Liver (tissue), 9 donors: ENCODE data around the gene FUCA1. TPM values are rescaled to one million over a fixed set of nuclear protein-coding genes. Genes with fewer than 3 reads are reported as not detected.

Source experiments
- DNase-seq: peaks from one replicate; pipeline ENCODE4 v3.0.0-alpha.2; 2017; ENCODE audit warnings: low spot score
- H3K27ac ChIP-seq, 2 donors: one replicate each; pipeline ENCODE4 v1.7.0; 2013; ENCODE audit warnings: inconsistent platforms in 2 of 2, low read length in 2 of 2, control low read depth in 1 of 2, low read depth in 1 of 2, mild to moderate bottlenecking in 1 of 2
- H3K27me3 ChIP-seq, 4 donors: one replicate each; pipeline versions ENCODE4 v1.6.1 to v1.7.0; 2013; ENCODE audit warnings: low read length in 3 of 4, inconsistent platforms in 1 of 4, mild to moderate bottlenecking in 1 of 4, moderate library complexity in 1 of 4; ENCODE audit not compliant: control insufficient read depth in 4 of 4, insufficient read depth in 4 of 4
- H3K36me3 ChIP-seq, 4 donors: one replicate each; pipeline versions ENCODE4 v1.6.1 to v1.7.0; 2013; ENCODE audit warnings: low read length in 3 of 4, mild to moderate bottlenecking in 3 of 4, low read depth in 1 of 4, moderate library complexity in 1 of 4; ENCODE audit not compliant: control insufficient read depth in 4 of 4, insufficient read depth in 3 of 4
- H3K4me1 ChIP-seq, 4 donors: one replicate each; pipeline versions ENCODE4 v1.6.1 to v1.7.0; 2013; ENCODE audit warnings: low read length in 3 of 4, mild to moderate bottlenecking in 3 of 4, moderate library complexity in 1 of 4; ENCODE audit not compliant: control insufficient read depth in 4 of 4, insufficient read depth in 4 of 4
- H3K4me3 ChIP-seq, 3 donors: one replicate each; pipeline versions ENCODE4 v1.6.1 to v1.7.0; 2013; ENCODE audit warnings: low read length in 3 of 3, control low read depth in 1 of 3, low read depth in 1 of 3, mild to moderate bottlenecking in 1 of 3
- H3K9ac ChIP-seq, 2 donors: one replicate each; pipeline ENCODE4 v1.7.0; 2013; ENCODE audit warnings: low read length in 2 of 2, mild to moderate bottlenecking in 2 of 2, moderate library complexity in 2 of 2, control low read depth in 1 of 2, low read depth in 1 of 2
- H3K9me3 ChIP-seq, 4 donors: one replicate each; pipeline versions ENCODE4 v1.6.1 to v1.7.0; 2013; ENCODE audit warnings: low read length in 3 of 4; ENCODE audit not compliant: control insufficient read depth in 4 of 4
- EGR1 ChIP-seq, 2 donors: IDR thresholded peaks; 2 replicates each; pipeline ENCODE4 v1.6.1; 2016 to 2018; ENCODE audit warnings: antibody characterized with exemption in 2 of 2, low read depth in 2 of 2
- FOXA1 ChIP-seq: IDR thresholded peaks from 2 replicates; pipeline ENCODE4 v1.6.1; 2016; ENCODE audit warnings: antibody characterized with exemption
- FOXA2 ChIP-seq: IDR thresholded peaks from 2 replicates; pipeline ENCODE4 v1.6.1; 2016; ENCODE audit warnings: antibody characterized with exemption
- GABPA ChIP-seq, 2 donors: IDR thresholded peaks in 1 of 2; conservative IDR thresholded peaks in 1 of 2; 2 replicates each; pipeline ENCODE4 v1.6.1; 2016; ENCODE audit warnings: antibody characterized with exemption in 2 of 2, mild to moderate bottlenecking in 1 of 2, moderate library complexity in 1 of 2
- HNF4A ChIP-seq, 2 donors: conservative IDR thresholded peaks; 2 replicates each; pipeline ENCODE4 v1.6.1; 2016; ENCODE audit warnings: antibody characterized with exemption in 2 of 2, mild to moderate bottlenecking in 2 of 2
- HNF4G ChIP-seq: IDR thresholded peaks from 2 replicates; pipeline ENCODE4 v1.6.1; 2016; ENCODE audit warnings: antibody characterized with exemption
- JUND ChIP-seq, 2 donors: IDR thresholded peaks; 2 replicates each; pipeline ENCODE4 v1.6.1; 2016; ENCODE audit warnings: antibody characterized with exemption in 2 of 2
- NR2F2 ChIP-seq: IDR thresholded peaks from 2 replicates; pipeline ENCODE4 v1.6.1; 2016; ENCODE audit warnings: antibody characterized with exemption
- RAD21 ChIP-seq, 2 donors: IDR thresholded peaks; 2 replicates each; pipeline ENCODE4 v1.6.1; 2016; ENCODE audit warnings: antibody characterized with exemption in 2 of 2, mild to moderate bottlenecking in 2 of 2
- RXRA ChIP-seq, 2 donors: IDR thresholded peaks; 2 replicates each; pipeline ENCODE4 v1.6.1; 2017 to 2018; ENCODE audit warnings: antibody characterized with exemption in 2 of 2, mild to moderate bottlenecking in 1 of 2
- SP1 ChIP-seq: IDR thresholded peaks from 2 replicates; pipeline ENCODE4 v1.6.1; 2018; ENCODE audit warnings: antibody characterized with exemption, mild to moderate bottlenecking
- TAF1 ChIP-seq: conservative IDR thresholded peaks from 2 replicates; pipeline ENCODE4 v1.6.1; 2016; ENCODE audit warnings: antibody characterized with exemption, mild to moderate bottlenecking
- YY1 ChIP-seq: IDR thresholded peaks from 2 replicates; pipeline ENCODE4 v1.6.1; 2016; ENCODE audit warnings: antibody characterized with exemption, mild to moderate bottlenecking
- WGBS: extraction: QIAGEN DNeasy Blood & Tissue Kit; methylation state at CpG from one replicate; pipeline ENCODE4 v1.1.7; 2013; 5-methylcytosine and 5-hydroxymethylcytosine counted together
- polyA plus RNA-seq, 2 donors: library from polyadenylated mRNA; stranded (reverse) in 1 of 2; unstranded in 1 of 2; fragments of 200-250 nt in 1 of 2; fragments of >200 nt in 1 of 2; fragmentation: Nextera tagmentation in 1 of 2; extraction: Ambion mirVana in 1 of 2; gene quantifications; one replicate each; pipeline versions ENCODE4 v1.2.1 to v1.2.3, GENCODE V29; 2013 to 2015
- total RNA-seq, 2 donors: library from RNA; depleted of rRNA; stranded (reverse); fragments of >200 nt; gene quantifications; one replicate each; pipeline ENCODE4 v1.2.3, GENCODE V29; 2014
- TF ChIP-seq, protein P1 (sequence below): fragments of 150-350 bp; IDR thresholded peaks from 2 replicates; pipeline ENCODE4 v1.5.1; 2017; ENCODE audit warnings: improper control_type of control experiment, low read depth, low read length; ENCODE audit not compliant: missing input control
- TF ChIP-seq, protein P2 (sequence below): IDR thresholded peaks from 2 replicates; pipeline ENCODE4 v1.6.1; 2016; ENCODE audit warnings: antibody characterized with exemption
- TF ChIP-seq, protein P3 (sequence below): IDR thresholded peaks from 2 replicates; pipeline ENCODE4 v1.6.1; 2016; ENCODE audit warnings: antibody characterized with exemption, mild to moderate bottlenecking
- TF ChIP-seq, protein P4 (sequence below): IDR thresholded peaks from 2 replicates; pipeline ENCODE4 v1.6.1; 2016; ENCODE audit warnings: antibody characterized with exemption
- TF ChIP-seq, protein P5 (sequence below): IDR thresholded peaks from 2 replicates; pipeline ENCODE4 v1.6.1; 2016; ENCODE audit warnings: antibody characterized with exemption
- donor health status: healthy.
- donor health status: healthy.
- donor health status: healthy.
- donor health status: healthy.
- donor health status: healthy.

The FUCA1 gene
- total and polyA plus RNA-seq, 4 donors: 33.8 to 58.0 (median 44.7) TPM

DNA sequence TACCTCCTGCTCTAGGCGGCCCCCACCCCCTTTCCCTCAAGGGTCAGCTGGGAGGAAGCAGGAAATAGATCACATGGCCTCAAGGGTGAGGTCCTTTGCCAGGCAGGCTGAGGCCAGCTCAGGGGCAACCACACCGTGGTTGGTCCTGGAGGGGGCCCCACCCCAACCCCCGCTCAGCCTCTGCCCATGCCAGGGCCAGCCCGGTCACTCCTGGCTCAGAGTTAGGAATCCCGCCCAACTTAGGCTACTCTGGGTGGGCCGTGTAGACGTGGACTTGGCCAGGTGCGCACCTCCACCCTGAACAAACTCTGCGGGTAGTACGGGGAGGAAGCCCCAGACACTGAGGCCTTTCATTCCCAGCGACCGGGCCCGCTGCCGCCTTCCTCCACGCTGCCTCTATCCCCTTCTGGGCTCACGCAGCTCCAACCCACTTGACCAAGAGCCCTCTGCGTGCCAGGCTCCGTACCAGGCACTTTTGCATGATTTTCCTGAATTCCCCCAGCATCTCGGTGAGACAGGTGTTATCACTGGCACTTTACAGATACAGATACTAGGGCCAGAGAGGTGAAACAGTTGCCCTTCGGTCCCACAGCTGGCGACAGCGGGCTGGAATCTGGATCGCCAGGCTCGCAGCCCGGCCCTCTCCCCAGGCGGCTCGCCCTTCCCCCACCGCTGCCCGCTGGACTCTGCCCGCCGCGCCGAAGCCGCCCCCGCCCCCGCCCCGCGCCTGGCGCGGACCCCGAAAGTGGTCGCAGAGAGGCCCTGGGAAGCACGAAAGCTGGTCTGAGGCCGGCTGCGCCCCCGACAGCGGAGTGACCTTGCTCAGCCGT lies 68.3 kb downstream of the FUCA1 start:
- 3% methylated on average over 48 of the region's 48 CpGs for WGBS
- Histone ChIP-seq H3K9ac (peak overlapping the region; percentile 62 to 96), H3K4me3 (peak overlapping the region; percentile 80 to 91 (median 80)), H3K27me3 (no peaks in the 10 kb centered on the region), H3K9me3 (no peaks in the 10 kb centered on the region), H3K4me1 (peaks cover 12 to 50% (median 41%) of the 10 kb centered on the region in 4 donors), H3K27ac (peak overlapping the region; percentile 99 to 100), H3K36me3 (peaks cover 2 to 27% (median 10%) of the 10 kb centered on the region in 4 donors)
- TF ChIP-seq SP1 (peak; percentile 63), RAD21 (IDR thresholded peaks at IDR 0.05) (peak in 1 of 2 donors; percentile 17), TAF1 (no peak), HNF4G (peak; percentile 45), NR2F2 (no peak), EGR1 (IDR thresholded peaks at IDR 0.05; ENCODE audit: low read depth in 2 of 2) (peak; percentile 3 to 57), RXRA (IDR thresholded peaks at IDR 0.05) (no peak), FOXA2 (no peak), JUND (IDR thresholded peaks at IDR 0.05) (no peak), FOXA1 (no peak), HNF4A (conservative IDR thresholded peaks at IDR 0.05) (peak; percentile 71 to 75), YY1 (peak; percentile 33), GABPA (IDR thresholded peaks at IDR 0.05 in 1 of 2, conservative IDR thresholded peaks at IDR 0.05 in 1 of 2) (no peak)
- TF ChIP-seq, protein P1, sequence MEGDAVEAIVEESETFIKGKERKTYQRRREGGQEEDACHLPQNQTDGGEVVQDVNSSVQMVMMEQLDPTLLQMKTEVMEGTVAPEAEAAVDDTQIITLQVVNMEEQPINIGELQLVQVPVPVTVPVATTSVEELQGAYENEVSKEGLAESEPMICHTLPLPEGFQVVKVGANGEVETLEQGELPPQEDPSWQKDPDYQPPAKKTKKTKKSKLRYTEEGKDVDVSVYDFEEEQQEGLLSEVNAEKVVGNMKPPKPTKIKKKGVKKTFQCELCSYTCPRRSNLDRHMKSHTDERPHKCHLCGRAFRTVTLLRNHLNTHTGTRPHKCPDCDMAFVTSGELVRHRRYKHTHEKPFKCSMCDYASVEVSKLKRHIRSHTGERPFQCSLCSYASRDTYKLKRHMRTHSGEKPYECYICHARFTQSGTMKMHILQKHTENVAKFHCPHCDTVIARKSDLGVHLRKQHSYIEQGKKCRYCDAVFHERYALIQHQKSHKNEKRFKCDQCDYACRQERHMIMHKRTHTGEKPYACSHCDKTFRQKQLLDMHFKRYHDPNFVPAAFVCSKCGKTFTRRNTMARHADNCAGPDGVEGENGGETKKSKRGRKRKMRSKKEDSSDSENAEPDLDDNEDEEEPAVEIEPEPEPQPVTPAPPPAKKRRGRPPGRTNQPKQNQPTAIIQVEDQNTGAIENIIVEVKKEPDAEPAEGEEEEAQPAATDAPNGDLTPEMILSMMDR: no peak
- TF ChIP-seq, protein P2, sequence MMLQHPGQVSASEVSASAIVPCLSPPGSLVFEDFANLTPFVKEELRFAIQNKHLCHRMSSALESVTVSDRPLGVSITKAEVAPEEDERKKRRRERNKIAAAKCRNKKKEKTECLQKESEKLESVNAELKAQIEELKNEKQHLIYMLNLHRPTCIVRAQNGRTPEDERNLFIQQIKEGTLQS: no peak
- TF ChIP-seq, protein P3, sequence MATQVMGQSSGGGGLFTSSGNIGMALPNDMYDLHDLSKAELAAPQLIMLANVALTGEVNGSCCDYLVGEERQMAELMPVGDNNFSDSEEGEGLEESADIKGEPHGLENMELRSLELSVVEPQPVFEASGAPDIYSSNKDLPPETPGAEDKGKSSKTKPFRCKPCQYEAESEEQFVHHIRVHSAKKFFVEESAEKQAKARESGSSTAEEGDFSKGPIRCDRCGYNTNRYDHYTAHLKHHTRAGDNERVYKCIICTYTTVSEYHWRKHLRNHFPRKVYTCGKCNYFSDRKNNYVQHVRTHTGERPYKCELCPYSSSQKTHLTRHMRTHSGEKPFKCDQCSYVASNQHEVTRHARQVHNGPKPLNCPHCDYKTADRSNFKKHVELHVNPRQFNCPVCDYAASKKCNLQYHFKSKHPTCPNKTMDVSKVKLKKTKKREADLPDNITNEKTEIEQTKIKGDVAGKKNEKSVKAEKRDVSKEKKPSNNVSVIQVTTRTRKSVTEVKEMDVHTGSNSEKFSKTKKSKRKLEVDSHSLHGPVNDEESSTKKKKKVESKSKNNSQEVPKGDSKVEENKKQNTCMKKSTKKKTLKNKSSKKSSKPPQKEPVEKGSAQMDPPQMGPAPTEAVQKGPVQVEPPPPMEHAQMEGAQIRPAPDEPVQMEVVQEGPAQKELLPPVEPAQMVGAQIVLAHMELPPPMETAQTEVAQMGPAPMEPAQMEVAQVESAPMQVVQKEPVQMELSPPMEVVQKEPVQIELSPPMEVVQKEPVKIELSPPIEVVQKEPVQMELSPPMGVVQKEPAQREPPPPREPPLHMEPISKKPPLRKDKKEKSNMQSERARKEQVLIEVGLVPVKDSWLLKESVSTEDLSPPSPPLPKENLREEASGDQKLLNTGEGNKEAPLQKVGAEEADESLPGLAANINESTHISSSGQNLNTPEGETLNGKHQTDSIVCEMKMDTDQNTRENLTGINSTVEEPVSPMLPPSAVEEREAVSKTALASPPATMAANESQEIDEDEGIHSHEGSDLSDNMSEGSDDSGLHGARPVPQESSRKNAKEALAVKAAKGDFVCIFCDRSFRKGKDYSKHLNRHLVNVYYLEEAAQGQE: peak; percentile 19
- TF ChIP-seq, protein P4, sequence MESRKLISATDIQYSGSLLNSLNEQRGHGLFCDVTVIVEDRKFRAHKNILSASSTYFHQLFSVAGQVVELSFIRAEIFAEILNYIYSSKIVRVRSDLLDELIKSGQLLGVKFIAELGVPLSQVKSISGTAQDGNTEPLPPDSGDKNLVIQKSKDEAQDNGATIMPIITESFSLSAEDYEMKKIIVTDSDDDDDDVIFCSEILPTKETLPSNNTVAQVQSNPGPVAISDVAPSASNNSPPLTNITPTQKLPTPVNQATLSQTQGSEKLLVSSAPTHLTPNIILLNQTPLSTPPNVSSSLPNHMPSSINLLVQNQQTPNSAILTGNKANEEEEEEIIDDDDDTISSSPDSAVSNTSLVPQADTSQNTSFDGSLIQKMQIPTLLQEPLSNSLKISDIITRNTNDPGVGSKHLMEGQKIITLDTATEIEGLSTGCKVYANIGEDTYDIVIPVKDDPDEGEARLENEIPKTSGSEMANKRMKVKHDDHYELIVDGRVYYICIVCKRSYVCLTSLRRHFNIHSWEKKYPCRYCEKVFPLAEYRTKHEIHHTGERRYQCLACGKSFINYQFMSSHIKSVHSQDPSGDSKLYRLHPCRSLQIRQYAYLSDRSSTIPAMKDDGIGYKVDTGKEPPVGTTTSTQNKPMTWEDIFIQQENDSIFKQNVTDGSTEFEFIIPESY: no peak
- TF ChIP-seq, protein P5, sequence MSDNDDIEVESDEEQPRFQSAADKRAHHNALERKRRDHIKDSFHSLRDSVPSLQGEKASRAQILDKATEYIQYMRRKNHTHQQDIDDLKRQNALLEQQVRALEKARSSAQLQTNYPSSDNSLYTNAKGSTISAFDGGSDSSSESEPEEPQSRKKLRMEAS: no peak
- peak; percentile 70 for DNase-seq
